HG02943 (cell line): ENCODE measurements around the gene ATP5F1C.
"Not testable (repeated sequence)": the region's sequence is repeated elsewhere in the genome, so short reads cannot be mapped to it uniquely, and the experiment has no call there.

Source experiments
- ATAC-seq: cut with Tn5 transposase; IDR thresholded peaks from one replicate; pipeline ENCODE4 v1.9.1; 2021; ENCODE audit warnings: mild to moderate bottlenecking, low read depth, moderate library complexity; ENCODE audit not compliant: unreplicated experiment

The ATP5F1C gene

DNA sequence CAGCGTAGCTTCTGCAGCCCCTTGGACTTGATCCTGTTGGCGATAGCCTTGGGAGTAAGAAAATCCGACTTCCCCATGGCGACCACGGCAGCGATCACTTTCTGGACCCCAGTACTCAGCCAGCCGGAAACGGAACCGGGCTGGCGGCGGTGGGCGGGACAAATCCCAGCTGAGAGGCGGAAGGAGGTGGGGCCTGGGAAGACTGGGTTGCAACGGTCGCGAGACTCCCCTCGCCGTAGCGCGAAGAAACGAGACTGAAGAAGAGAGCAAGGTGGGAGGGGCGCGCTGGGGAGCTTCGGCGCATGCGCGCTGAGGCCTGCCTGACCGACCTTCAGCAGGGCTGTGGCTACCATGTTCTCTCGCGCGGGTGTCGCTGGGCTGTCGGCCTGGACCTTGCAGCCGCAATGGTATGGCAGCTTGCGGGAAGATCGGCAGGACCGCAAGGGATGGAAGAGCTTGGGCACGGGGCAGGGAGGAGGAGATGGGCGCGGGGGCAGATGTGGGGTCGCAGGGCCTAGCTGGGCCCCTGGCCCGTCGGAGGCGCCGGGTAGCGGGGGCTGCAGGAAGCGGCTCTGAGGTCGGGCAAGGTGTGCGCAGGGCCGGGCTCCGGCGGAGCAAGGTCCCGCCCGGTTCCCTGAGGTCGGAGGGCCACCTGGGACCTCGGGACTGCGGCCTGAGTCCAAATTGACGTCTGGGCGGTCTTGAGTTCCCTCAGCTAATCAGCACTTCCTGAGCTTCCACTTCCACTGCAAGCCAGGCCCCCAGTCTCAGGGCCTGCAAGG, at the start of gene ATP5F1C, which contains the start of gene KIN:
Gene ATP5F1C (plus strand): TSS at position 321 of the 782 bp plus-strand sequence. CDS start 31 bp downstream, at position 352.
Gene KIN (minus strand): TSS at position 137 of the 782 bp plus-strand sequence. CDS start 60 bp downstream, at position 77.
- peak; percentile 95 for ATAC-seq

DNA sequence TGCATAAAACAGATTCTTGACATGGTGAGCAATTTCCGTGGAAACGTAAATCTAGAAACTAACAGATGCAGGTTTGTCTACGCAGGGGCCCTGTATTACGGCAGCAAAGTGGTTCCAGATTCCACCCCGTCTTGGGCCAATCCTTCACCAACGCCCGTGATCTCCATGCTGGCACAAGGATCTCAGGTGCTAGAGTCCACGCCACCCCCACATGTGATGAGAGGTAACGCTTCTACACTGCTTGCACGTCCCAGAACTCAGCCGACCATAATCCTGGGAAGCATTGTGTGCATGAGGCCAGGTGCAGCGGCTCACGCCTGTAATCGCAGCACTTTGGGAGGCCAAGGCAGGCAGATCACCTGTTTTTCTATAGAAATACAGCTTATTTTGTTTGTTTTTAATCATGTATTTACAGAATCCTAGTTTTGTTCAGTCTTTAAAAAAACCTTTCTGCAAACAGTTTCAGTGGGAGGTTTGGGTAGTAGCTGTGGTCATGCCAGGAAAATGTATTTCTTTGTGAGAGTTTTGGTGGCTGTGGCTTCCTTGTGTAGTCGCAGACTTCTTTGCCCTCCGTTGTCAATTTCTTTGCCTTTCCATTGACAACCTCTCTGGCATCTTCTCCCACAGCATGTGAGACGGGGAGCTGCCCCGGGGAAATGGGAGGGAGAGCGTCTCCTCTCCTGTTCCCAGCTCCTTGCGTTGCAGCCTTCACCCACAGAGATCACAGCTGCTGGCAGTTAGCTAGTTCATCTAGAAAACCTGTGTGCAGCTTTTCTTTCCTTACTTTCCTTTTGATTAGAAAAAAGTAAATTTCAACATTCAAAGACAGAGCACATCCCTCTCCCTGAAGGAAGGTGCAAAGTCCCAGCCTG, 49.2 kb upstream of the ATP5F1C start:
- ATAC-seq: no peak

DNA sequence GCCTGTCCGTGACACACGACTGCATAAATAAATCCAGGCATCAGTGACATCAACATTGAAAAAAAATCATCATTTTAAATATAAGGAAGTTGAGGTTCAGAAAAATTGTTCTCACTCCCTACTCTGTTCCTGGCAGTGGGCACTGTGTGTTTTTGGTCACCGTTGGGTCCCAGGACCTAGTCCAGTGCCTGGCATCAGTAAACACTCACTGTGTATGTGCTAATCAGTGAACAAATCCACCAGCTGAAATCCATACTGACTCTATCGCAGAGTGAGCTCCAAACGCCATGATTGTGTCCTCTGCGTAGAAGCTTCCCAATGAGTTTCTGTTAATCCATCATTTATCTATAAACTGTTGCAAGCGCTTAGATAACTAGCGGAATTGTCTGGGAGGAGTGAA, 43.7 kb upstream of the ATP5F1C start:
- ATAC-seq: no peak

DNA sequence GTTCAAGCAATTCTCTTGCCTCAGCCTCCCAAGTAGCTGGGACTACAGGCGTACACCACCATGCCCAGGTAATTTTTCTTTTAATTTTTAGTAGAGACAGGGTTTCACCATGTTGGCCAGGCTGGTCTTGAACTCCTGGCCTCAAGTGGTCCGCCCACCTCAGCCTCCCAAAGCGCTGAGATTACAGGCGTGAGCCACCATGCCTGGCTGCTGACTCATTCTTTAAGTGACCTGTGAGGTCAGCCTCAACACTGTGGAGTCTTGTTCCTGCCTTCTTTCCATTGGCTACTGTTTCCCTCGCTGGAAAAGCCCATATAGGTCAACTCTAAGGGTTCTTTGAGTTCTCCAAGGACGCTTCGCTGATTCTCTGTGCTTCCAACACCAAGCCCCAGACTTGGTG, 39.3 kb upstream of the ATP5F1C start:
- not testable (repeated sequence) for ATAC-seq

DNA sequence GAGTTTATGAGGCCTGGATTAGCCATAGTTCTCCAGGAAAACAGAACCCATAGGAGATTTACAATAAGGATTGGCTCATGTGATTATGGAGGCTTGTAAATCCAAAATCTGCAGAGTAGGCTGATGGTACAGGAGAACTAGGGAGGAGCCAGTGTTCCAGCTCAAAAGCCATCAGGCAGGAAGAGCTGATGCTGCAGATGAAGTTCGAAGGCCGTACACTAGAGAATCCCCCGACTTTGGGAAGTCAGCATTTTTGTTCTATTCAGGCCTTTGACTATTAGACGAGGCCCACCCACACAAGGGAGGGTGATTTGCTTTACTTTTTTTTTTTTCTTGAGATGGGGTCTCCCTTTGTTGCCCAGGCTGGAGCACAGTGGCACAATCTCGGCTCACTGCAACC, 37.8 kb upstream of the ATP5F1C start:
- no peak for ATAC-seq

DNA sequence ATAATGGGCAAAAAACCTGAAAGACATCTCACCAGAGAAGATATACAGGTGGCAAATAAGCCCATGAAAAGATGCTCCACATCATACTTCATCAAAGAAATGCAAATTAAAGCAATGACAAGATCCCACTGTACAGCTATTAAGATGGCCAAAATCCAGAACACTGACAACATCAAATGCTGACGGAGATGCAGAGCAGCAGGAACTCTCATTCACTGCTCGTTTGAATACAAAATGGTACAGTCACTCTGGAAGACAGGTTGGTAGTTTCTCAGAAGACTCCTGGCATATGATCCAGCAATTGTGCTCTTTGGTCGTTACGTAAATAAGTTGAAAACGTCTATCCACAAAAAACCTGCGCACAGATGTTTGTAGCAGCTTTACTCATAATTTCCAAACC, 35.7 kb upstream of the ATP5F1C start:
- ATAC-seq: no peak

DNA sequence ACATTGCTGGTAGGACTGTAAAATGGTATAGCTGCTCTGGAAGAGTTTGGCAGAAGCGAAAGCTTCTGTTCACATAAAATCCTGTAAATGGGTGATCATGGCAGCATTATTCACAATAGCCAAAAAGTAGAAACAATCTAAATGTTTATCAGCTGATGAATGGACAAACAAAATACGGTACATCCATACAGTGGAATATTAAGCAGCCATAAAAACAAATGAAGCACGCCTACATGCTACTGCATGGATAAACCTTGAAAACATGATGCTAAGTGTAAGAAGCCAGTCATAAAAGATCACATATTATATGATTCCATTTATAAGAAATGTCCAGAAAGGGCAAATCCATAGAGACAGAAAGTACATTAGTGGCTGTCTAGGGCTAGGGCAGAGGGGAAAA, 32.9 kb upstream of the ATP5F1C start:
- no peak for ATAC-seq

DNA sequence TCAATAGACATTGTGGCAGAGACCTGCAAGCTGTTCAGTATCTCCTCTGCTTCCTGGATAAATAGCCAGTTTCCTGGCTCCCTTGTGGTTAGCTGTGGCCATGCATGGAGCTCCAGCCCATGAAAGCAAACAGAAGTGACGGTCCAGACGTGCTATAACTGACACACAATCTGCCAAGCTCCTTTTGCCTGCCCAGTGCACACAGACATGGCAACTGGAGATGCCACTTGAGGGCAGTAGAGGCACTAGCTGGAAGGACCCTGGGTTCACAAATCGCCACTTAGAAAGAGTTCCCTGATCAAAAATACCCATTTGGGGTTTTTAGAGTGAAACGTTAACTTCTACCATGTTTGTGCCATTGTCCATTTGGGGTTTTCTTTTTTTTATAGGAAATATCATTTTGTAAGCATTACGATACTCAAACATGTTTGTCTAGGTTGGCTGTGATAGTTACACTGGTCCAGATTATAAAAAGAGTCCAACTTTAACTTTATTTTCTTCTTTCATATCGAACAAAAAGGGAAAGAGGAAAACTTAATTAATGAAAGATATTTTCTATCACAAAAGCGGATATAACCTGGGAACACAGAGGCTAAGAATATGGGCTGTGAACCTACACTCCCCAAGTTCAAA, 31.5 kb upstream of the ATP5F1C start:
- no peak for ATAC-seq

DNA sequence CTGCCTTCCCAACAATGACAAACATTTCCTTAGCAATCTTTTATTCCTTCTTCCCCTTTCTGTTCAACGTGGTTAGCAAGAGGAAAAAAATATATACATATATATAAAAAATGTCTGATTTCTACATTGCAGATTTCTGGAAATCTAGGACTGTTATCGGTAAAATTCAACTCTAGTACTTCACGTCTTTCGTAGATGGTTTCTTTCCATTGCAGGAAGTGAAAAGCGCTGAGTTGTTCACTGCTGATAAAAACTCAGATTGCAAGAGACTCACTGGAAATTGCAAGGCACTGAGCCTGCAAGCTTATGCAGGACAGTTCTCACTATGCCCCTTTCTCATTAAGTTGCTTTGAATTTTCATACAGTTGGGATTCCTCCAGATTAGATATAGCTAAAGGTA, 24.0 kb upstream of the ATP5F1C start:
- no peak for ATAC-seq

DNA sequence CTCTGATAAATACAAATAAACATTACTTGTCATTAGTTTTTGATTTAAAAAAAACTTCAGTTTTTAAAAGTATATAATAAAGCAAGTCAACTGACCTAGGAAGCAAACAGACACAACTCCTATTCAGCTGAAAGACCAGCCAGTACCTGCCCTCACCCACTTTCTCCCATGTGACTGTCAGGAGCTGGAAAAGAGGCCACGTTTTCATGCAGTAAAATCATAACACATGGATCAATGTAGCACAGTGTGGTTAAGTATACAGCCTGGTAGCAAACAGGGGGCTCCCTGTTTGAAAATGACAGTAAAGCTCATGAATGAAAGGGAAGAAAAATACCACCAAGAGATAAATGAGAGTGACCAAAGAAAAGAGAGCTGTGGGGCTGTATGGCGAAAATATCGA, 21.7 kb upstream of the ATP5F1C start:
- no peak for ATAC-seq

DNA sequence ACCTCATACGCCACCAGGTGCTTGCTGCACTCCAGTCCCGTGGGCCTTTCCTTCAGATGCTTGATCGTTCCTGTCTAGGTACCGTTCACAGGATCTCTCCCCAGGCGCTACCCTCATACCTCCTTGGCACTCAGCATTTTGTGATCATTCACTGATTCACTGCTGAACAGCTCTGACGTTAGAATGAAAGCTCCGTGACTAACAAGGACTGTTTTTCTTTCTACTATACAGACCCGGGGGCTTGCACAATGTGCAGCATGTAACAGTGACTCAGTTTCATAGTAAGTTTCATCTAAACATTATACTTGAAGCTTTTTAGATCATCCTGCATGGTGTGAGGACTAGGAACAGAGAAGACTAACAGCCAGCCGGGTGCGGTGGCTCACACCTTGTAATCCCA, 20.8 kb upstream of the ATP5F1C start:
- ATAC-seq: no peak

DNA sequence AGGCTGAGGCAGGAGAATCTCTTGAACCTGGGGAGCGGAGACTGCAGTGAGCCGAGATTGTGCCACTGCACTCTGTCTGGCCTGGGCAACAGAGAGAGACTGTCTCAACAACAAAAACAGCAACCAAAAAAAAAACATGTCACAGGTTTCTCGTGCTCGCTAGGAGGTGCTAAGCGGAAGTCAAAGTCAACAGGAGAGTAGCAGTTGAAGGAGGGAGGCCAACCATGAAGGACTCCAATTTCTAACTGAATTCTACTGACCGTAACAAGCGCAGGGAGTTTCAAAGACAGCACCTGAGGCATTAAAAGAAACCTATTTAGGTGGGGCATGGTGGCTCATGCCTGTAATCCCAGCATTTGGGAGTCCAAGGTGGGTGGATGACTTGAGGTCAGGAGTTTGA, 19.6 kb upstream of the ATP5F1C start:
- no peak for ATAC-seq

DNA sequence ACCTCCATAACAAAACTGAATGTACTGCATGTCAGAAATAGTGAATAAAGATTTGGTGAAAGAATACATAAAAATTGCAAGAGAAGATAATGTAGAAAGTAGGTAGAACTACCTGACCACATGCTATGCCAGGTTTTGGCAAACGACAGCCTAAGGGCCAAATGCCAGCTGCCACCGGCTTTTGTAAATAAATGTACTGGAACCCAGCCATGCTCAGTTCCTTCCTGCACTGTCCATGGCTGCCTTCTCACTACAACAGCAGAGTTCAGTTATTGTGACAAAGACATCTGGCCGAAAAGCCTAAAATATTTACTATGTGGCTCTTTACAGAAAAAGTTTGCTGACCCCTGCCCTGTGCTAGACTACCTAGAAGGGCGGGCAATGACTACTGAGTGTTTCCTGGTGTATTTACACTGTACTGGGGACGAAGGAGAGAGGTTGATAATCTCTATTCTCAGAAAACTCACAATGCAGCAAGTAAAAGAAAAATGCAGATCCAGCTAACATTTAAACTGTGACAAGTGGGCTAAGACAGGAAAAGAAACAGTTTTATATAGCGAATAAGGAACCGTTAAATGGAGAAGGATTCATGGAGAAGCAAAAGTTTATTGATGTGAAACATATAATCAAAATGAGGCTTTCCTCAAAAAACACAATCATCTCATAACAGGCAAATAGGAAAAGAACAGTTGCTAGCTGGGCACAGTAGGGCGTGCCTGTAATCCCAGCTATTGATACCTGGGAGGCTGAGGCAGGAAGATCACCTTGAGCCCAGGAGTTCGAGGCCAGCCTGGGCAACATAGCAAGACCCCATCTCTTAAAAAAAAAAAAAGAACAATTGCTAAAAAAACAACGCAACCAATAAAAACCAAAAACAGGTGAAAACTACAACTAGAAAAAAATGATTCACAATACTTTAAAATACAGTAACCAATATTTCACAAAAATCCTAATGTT, 13.9 kb upstream of the ATP5F1C start:
- ATAC-seq: no peak

DNA sequence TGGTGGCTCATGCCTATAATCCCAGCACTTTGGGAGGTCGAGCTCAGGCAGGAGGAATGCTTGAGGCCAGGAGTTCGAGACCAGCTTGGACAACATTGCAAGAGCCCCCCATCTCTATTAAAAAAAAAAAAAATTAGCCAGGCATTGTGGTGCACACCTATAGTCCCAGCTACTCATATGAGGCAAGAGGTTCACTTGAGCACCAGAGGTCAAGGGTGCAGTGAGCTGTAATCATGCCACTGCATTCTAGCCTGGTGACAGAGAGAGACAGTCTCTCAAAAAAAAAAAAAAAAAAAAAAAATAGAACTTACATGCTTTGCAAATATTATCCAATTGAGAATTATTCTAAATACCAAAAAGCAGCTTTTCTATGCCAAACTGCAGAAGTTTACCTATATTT, 11.2 kb upstream of the ATP5F1C start:
- no peak for ATAC-seq

DNA sequence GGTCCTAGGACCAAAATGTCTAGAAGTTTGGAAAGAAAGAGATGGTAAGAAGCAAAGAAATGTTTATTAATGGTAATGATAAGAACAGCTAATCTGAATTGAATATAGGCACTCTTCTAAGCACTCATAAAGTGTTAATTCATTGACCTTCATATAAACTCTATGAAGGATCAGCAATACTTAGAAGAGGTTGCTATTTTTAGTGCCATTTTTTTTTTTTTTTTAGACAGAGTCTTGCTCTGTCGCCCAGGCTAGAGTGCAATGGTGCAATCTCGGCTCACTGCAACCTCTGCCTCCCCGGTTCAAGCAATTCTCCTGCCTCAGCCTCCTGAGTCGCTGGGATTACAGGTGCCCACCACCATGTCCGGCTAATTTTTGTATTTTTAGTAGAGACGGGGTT, 5.8 kb upstream of the ATP5F1C start:
- ATAC-seq: not testable (repeated sequence)

DNA sequence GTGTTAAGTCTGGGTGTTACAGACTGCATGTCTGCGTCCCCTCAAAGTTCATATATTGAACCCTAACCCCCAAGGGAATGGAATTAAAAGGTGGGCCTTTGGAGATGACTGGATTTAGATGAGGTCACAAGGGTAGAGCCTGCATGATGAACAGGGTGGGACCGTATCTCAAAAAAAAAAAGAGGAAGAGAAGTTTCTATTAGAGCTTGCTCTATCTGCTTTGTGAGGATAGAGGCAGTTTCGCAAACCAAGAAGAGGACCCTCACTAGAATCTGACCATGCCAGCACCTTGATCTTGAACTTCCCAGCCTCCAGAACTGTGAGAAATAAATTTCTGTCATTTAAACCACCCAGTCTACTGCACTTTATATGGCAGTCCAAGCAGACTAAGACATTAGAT, 1.5 kb upstream of the ATP5F1C start:
- no peak for ATAC-seq

DNA sequence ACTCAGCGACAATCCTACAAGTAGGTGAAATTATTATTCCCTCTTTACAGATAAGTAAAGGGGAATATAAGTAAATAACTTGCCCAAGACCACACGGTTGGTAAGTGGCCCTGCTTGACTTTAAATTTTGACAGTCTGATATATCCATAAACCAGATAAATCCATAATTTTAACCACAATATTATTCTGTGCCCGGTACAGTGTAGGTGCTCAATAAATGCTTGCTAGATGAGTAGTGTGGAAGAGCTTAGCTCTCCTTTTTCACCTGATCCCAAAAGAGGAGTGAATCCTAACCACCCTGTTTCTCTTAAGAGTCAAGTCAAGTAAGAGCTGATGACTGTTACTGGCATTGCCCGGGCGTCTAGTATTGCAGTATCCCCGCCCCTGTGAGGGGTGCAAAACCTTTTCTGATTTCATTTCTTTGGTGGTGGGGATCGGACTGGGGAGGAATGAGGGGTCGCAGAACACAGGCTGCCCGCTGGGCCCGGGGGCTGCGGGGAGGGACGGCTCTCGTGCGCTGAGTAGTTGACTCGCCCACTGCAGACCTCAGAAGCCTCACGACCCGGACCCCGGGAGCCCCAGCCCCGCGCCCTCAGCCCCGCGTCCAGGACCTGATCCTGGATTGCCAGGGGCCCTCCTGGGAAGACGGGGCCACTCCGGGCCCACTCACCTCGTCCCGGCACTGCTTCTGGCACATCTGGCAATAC, 674 bp upstream of the ATP5F1C start:
- ATAC-seq: peak; percentile 15

DNA sequence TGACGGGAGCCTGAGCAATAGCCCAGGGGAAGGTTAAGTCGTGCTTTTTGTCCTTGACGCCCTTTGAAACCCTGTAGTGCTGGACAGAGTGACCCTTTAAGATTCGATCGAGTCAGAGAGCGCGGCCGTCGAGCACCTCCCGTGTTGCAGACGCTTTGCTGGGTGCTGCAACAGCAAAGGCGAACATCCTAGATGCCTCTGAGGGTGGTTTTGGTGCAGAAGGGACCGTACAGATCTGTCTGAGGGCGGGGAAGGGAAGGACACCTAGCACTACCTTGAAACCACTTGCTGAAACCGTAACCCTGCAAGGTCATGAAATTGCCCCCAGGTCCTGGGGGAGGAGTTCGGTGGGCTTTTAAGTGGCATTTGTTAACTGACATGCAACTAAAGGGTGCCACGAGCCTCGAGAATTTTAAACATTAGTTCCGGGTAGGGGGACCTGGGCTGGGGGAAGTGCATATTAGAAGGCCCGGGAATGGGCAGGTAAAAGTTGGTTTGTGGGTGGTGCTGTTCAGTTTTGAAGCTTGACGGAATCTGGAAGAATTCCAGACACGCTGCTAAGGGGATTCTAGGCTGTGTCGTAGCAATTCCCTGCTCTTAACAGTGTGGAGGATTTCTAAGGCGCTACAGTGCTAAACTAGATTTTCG, 786 bp downstream of the ATP5F1C start:
- peak; percentile 31 for ATAC-seq

DNA sequence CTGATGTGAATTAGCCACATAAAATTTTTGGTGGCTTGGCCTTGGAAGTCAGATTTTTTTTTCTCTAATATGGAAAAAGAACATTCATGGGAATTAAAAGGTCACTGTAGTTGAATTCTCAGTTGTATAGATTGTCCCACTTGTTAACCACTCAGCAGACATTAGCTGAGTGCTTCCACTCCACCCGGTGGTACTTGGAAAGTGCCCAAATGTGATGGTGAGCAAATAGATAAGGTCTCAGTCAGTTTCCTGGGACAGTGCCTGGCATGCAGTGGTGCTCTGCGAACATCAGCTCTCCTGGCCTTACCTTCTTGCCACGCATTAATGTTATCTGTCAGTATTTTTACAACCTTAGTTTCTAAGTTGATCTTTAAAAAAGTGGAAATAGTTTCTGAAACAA, 1.4 kb downstream of the ATP5F1C start:
- ATAC-seq: no peak
